HCT116 (cell line): ENCODE data around the gene BLOC1S2.

Experiments
- ATF3 ChIP-seq: IDR thresholded peaks from 2 replicates; pipeline ENCODE4 v1.6.1; 2012
- CEBPB ChIP-seq: IDR thresholded peaks from 2 replicates; pipeline ENCODE4 v1.6.1; 2012; ENCODE audit warnings: low read depth
- CTCF ChIP-seq, 3 experiments: fragments of 200-600 bp in 1 of 3; sonication (generic) in 1 of 3; IDR thresholded peaks in 2 of 3; conservative IDR thresholded peaks in 1 of 3; 2 replicates each; pipeline ENCODE4 v1.5.1; 2012 to 2017; ENCODE audit warnings: low read depth in 2 of 3, low read length in 2 of 3, antibody characterized with exemption in 1 of 3, borderline replicate concordance in 1 of 3, control low read depth in 1 of 3, mild to moderate bottlenecking in 1 of 3, mixed read lengths in 1 of 3, mixed run types in 1 of 3, moderate library complexity in 1 of 3; ENCODE audit not compliant: insufficient read depth in 1 of 3
- EZH2 ChIP-seq: fragments of 200-600 bp; sonication (generic); IDR thresholded peaks from 2 replicates; pipeline ENCODE4 v1.6.1; 2017; ENCODE audit warnings: antibody characterized with exemption, mixed run types
- FOSL1 ChIP-seq: IDR thresholded peaks from 2 replicates; pipeline ENCODE4 v1.6.1; 2012; ENCODE audit warnings: low read depth
- POLR2A ChIP-seq: IDR thresholded peaks from 2 replicates; pipeline ENCODE4 v1.7.0; 2011; ENCODE audit warnings: borderline replicate concordance; ENCODE audit not compliant: insufficient read depth, insufficient read length; ENCODE audit errors: extremely low read depth
- POLR2AphosphoS5 ChIP-seq: IDR thresholded peaks from 2 replicates; pipeline ENCODE4 v1.6.1; 2011; ENCODE audit warnings: mild to moderate bottlenecking, low read depth, low read length, moderate library complexity
- TF ChIP-seq, protein P1 (sequence below): IDR thresholded peaks from 2 replicates; pipeline ENCODE4 v1.6.1; 2012; ENCODE audit warnings: low read depth

DNA sequence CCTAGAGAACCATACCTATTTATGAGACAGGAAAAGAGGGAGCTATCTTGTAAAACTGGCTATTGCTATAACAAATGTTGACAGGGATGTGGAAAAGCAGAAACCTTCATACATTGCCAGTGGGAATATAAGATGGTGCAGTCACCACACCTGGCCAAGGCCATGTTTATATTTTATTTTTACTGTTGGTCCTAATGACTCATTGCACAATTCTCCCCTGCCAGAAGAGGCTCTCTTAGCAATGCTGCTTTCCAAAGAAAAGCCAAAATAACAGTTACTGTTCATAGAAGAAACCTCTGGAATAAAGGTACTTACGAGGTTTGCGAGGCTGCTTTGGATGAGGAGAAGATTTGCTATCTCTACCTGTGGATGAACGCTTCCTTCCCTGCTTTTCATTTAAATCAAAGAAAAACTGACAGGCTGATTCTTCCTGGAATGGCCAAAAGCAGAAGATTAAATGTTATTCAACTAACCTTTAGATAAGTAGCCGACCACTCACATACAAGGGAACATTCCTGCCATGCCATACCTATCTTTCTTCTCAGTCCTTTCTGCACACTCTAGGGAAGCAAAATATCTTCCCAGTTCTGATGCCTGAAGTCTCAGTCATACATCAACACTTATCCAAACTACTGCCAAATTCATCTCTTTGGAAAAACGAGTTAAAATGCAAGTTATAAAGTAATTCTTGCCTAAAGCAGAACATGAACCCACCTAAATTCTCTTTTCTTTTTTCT lies 40.8 kb downstream of the BLOC1S2 start:
- TF ChIP-seq CTCF (IDR thresholded peaks at IDR 0.05 in 2 of 3, conservative IDR thresholded peaks at IDR 0.05 in 1 of 3; ENCODE audit: borderline replicate concordance in 1 of 3, insufficient read depth in 1 of 3, low read depth in 2 of 3, low read length in 2 of 3), result no peak
- TF ChIP-seq POLR2AphosphoS5, result no peak
- TF ChIP-seq ATF3, result no peak
- no peak for TF ChIP-seq FOSL1
- no peak for TF ChIP-seq CEBPB
- no peak for TF ChIP-seq EZH2
- no peak for TF ChIP-seq POLR2A
- TF ChIP-seq, protein P1, sequence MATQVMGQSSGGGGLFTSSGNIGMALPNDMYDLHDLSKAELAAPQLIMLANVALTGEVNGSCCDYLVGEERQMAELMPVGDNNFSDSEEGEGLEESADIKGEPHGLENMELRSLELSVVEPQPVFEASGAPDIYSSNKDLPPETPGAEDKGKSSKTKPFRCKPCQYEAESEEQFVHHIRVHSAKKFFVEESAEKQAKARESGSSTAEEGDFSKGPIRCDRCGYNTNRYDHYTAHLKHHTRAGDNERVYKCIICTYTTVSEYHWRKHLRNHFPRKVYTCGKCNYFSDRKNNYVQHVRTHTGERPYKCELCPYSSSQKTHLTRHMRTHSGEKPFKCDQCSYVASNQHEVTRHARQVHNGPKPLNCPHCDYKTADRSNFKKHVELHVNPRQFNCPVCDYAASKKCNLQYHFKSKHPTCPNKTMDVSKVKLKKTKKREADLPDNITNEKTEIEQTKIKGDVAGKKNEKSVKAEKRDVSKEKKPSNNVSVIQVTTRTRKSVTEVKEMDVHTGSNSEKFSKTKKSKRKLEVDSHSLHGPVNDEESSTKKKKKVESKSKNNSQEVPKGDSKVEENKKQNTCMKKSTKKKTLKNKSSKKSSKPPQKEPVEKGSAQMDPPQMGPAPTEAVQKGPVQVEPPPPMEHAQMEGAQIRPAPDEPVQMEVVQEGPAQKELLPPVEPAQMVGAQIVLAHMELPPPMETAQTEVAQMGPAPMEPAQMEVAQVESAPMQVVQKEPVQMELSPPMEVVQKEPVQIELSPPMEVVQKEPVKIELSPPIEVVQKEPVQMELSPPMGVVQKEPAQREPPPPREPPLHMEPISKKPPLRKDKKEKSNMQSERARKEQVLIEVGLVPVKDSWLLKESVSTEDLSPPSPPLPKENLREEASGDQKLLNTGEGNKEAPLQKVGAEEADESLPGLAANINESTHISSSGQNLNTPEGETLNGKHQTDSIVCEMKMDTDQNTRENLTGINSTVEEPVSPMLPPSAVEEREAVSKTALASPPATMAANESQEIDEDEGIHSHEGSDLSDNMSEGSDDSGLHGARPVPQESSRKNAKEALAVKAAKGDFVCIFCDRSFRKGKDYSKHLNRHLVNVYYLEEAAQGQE, result no peak
